HepG2 (cell line): ENCODE data around the gene PLPPR2. TPM values are rescaled to one million over a fixed set of nuclear protein-coding genes. Genes with fewer than 3 reads are reported as not detected.

Experiments
- ATAD3A ChIP-seq: sonication (generic); formaldehyde crosslinking; IDR thresholded peaks from 2 replicates; pipeline ENCODE4 v1.4.0; 2020; ENCODE audit warnings: missing genetic modification reagents
- ATF7-NPFF ChIP-seq: sonication (generic); formaldehyde crosslinking; IDR thresholded peaks from 2 replicates; pipeline ENCODE4 v1.8.1; 2023; ENCODE audit warnings: mild to moderate bottlenecking, low read depth, missing genetic modification reagents, moderate library complexity
- BCL6 ChIP-seq: IDR thresholded peaks from 2 replicates; pipeline ENCODE4 v1.6.1; 2016; ENCODE audit warnings: missing genetic modification reagents, missing compliant biosample characterization
- GATAD1 ChIP-seq: IDR thresholded peaks from 2 replicates; pipeline ENCODE4 v1.6.1; 2016; ENCODE audit warnings: missing genetic modification reagents, missing compliant biosample characterization
- GTF2F1 ChIP-seq: fragments of 150-350 bp; IDR thresholded peaks from 2 replicates; pipeline ENCODE4 v1.6.1; 2014; ENCODE audit warnings: low read length
- HES4 ChIP-seq: sonication (generic); formaldehyde crosslinking; IDR thresholded peaks from 2 replicates; pipeline ENCODE4 v1.9.0; 2021; ENCODE audit warnings: mild to moderate bottlenecking, missing genetic modification reagents, borderline replicate concordance
- KDM3A ChIP-seq: IDR thresholded peaks from 2 replicates; pipeline ENCODE4 v1.6.1; 2018; ENCODE audit warnings: low read depth, missing compliant biosample characterization
- MEIS2 ChIP-seq: sonication (generic); formaldehyde crosslinking; IDR thresholded peaks from 2 replicates; pipeline ENCODE4 v1.9.0; 2021; ENCODE audit warnings: mild to moderate bottlenecking, missing genetic modification reagents
- NR2F1 ChIP-seq, 2 experiments: fragments of 450-650 bp in 1 of 2; formaldehyde crosslinking in 1 of 2; IDR thresholded peaks; 2 replicates each; pipeline versions ENCODE4 v1.5.0 to v1.6.1; 2016 to 2020; ENCODE audit warnings: mild to moderate bottlenecking in 1 of 2, missing compliant biosample characterization in 1 of 2, missing genetic modification reagents in 1 of 2, moderate library complexity in 1 of 2
- POGK ChIP-seq: sonication (generic); formaldehyde crosslinking; conservative IDR thresholded peaks from 2 replicates; pipeline ENCODE4 v1.8.0; 2022; ENCODE audit warnings: mild to moderate bottlenecking, moderate library complexity, missing genetic modification reagents
- RFXAP ChIP-seq: sonication (generic); formaldehyde crosslinking; IDR thresholded peaks from 2 replicates; pipeline ENCODE4 v1.4.0; 2020; ENCODE audit warnings: missing genetic modification reagents, borderline replicate concordance
- TARDBP ChIP-seq: sonication (generic); formaldehyde crosslinking; IDR thresholded peaks from 2 replicates; pipeline ENCODE4 v1.8.0; 2022; ENCODE audit warnings: mild to moderate bottlenecking, missing genetic modification reagents
- TCF12 ChIP-seq, 2 experiments: fragments of 450-650 bp in 1 of 2; sonication (generic) in 1 of 2; formaldehyde crosslinking in 1 of 2; IDR thresholded peaks; 2 replicates each; pipeline versions ENCODE4 v1.6.1 to v1.8.0; 2017 to 2022; ENCODE audit warnings: antibody characterized with exemption in 1 of 2, mild to moderate bottlenecking in 1 of 2, missing genetic modification reagents in 1 of 2, moderate library complexity in 1 of 2
- TP53 ChIP-seq: sonication (generic); formaldehyde crosslinking; conservative IDR thresholded peaks from 2 replicates; pipeline ENCODE4 v1.4.0; 2020; ENCODE audit warnings: missing genetic modification reagents
- ZBTB3 ChIP-seq: sonication (generic); formaldehyde crosslinking; IDR thresholded peaks from 2 replicates; pipeline ENCODE4 v1.4.0; 2020; ENCODE audit warnings: low read depth, mild to moderate bottlenecking, moderate library complexity, missing genetic modification reagents, borderline replicate concordance
- ZNF207 ChIP-seq: fragments of 450-650 bp; IDR thresholded peaks from 2 replicates; pipeline ENCODE4 v1.6.1; 2016; ENCODE audit warnings: antibody characterized with exemption, borderline replicate concordance
- ZNF354B ChIP-seq: sonication (generic); formaldehyde crosslinking; IDR thresholded peaks from 2 replicates; pipeline ENCODE4 v1.8.0; 2022; ENCODE audit warnings: mild to moderate bottlenecking, missing genetic modification reagents
- ZNF569 ChIP-seq: sonication (generic); formaldehyde crosslinking; IDR thresholded peaks from 2 replicates; pipeline ENCODE4 v1.5.0; 2020; ENCODE audit warnings: mild to moderate bottlenecking, missing genetic modification reagents, moderate library complexity, borderline replicate concordance
- polyA plus RNA-seq, 8 experiments: library from polyadenylated mRNA; depleted of rRNA in 3 of 8; stranded (reverse) in 7 of 8; unstranded in 1 of 8; fragments of >200 nt; fragmentation: Illumina TruSeq in 4 of 8; extraction: Trizol in 4 of 8; gene quantifications; 2 replicates each; pipeline versions ENCODE4 v1.2.1 to v1.2.3, GENCODE V29; 2011 to 2016; ENCODE audit warnings: low read depth in 4 of 8, missing spikeins in 1 of 8, mixed read lengths in 1 of 8; ENCODE audit not compliant: insufficient read depth in 1 of 8
- total RNA-seq, 5 experiments: library from RNA; depleted of rRNA; stranded (reverse); fragments of >200 nt; fragmentation: Illumina TruSeq; extraction: Trizol; gene quantifications; 2 replicates each; pipeline ENCODE4 v1.2.3, GENCODE V29; 2016; ENCODE audit warnings: low read depth in 1 of 5

The PLPPR2 gene
- total and polyA plus RNA-seq, 2 of the 13 experiments (the other 11 are each of a cell fraction or from before 2014, with no cell fraction given) = 1.5 to 2.1 TPM

DNA sequence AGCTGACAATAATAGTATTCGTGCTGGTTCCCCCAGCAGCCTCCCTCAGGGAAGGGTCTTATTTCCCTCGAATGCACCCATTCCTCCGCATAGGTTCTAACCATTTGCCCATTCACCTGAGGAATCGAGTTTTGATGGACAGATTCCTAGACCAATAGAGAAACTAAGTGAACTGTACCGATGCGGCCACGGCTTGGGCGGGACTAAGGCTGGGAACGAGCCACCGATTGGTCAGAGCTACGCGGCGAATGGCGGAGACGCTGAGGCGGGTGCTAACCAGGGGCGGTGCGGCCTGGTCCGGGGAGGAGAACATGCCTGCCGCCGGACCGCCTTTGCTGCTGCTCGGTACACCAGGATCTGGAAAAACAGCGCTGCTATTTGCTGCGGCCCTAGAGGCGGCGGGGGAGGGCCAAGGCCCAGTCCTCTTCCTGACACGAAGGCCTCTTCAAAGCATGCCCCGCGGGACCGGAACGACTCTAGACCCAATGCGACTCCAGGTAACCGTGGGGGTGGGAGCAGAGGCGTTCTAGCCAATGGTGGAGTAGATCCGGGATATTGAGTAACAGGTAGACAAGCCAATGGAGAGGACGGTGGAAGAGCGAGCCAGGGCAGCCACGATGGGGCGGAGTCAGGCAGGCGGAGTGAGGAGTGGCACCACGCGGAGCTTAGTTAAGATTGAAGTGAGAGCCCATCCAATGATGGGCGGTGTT is 19.4 kb downstream of the PLPPR2 start, which contains the start of gene SWSAP1 (continued):
- TF ChIP-seq TP53 (CRISPR knock-in tag) (no peak), TCF12 (IDR thresholded peaks at IDR 0.05) (no peak), TCF12 (CRISPR knock-in tag; IDR thresholded peaks at IDR 0.05) (no peak), KDM3A (no peak; the same call in 1 of the 2 replicates), TARDBP (CRISPR knock-in tag) (0 out of 2 replicates have a peak, but pooled peaks have one; percentile 18), POGK (CRISPR knock-in tag) (peak; percentile 73; the same call in 1 of the 2 replicates), MEIS2 (peak; percentile 40; the same call in 1 of the 2 replicates), ZNF569 (peak; percentile 62; the same call in 1 of the 2 replicates), GATAD1 (CRISPR knock-in tag) (peak; percentile 82), GTF2F1 (no peak), BCL6 (CRISPR knock-in tag) (no peak; the same call in 1 of the 2 replicates), ZNF207 (no peak), ATAD3A (CRISPR knock-in tag) (0 out of 2 replicates have a peak, but pooled peaks have one; percentile 29), ATF7-NPFF (CRISPR knock-in tag) (peak; percentile 50; the same call in 1 of the 2 replicates), HES4 (CRISPR knock-in tag) (peak; percentile 78), ZNF354B (no peak), RFXAP (CRISPR knock-in tag) (no peak), NR2F1 (CRISPR knock-in tag; IDR thresholded peaks at IDR 0.05) (no peak), ZBTB3 (CRISPR knock-in tag) (no peak)
